Natural killer cell (primary cell): ENCODE results near the gene CACNA2D3. TPM values are rescaled to one million over a fixed set of nuclear protein-coding genes. Genes with fewer than 3 reads are reported as not detected.

Experiments used
- ATAC-seq, 3 donors: fragments of 150-1000 bp in 2 of 3; fragments of 200-7000 bp in 1 of 3; cut with Tn5 transposase; 1 replicate in 1 of 3; 2 replicates in 2 of 3; pipeline ENCODE4 v1.10.0; 2021; ENCODE audit warnings: mild to moderate bottlenecking in 2 of 3, moderate library complexity in 2 of 3
- DNase-seq, 2 donors: peaks; one replicate each; pipeline versions ENCODE4 v3.0.0 to v3.0.0-alpha.2; 2013 to 2021; ENCODE audit warnings: mixed read lengths in 1 of 2
- H3K27ac ChIP-seq: one replicate; pipeline ENCODE4 v1.5.1; 2013; ENCODE audit warnings: mild to moderate bottlenecking, low read length
- H3K27me3 ChIP-seq: one replicate; pipeline ENCODE4 v1.6.1; 2013; ENCODE audit warnings: low read length; ENCODE audit not compliant: control insufficient read depth, insufficient read depth
- H3K36me3 ChIP-seq: one replicate; pipeline ENCODE4 v1.6.1; 2013; ENCODE audit warnings: low read length; ENCODE audit not compliant: control insufficient read depth, insufficient read depth
- H3K4me1 ChIP-seq: one replicate; pipeline ENCODE4 v1.6.1; 2013; ENCODE audit warnings: low read length; ENCODE audit not compliant: control insufficient read depth, insufficient read depth
- H3K4me3 ChIP-seq: one replicate; pipeline ENCODE4 v1.5.1; 2013; ENCODE audit warnings: low read length
- H3K9me3 ChIP-seq: one replicate; pipeline ENCODE4 v1.6.1; 2013; ENCODE audit warnings: low read length; ENCODE audit not compliant: control insufficient read depth, insufficient read depth
- H3K27ac Mint-ChIP-seq, 2 donors: one replicate each; pipeline ENCODE4 v1.8.0; 2022; ENCODE audit warnings: mild to moderate bottlenecking in 2 of 2, mixed read lengths in 2 of 2, moderate library complexity in 1 of 2
- H3K27me3 Mint-ChIP-seq, 2 donors: one replicate each; pipeline ENCODE4 v1.8.0; 2022; ENCODE audit warnings: low read depth in 2 of 2, mixed read lengths in 2 of 2
- H3K36me3 Mint-ChIP-seq: one replicate; pipeline ENCODE4 v1.8.0; 2022; ENCODE audit warnings: mixed read lengths
- H3K4me1 Mint-ChIP-seq, 2 donors: one replicate each; pipeline ENCODE4 v1.8.0; 2022; ENCODE audit warnings: mixed read lengths in 2 of 2
- H3K4me3 Mint-ChIP-seq: one replicate; pipeline ENCODE4 v1.8.0; 2022; ENCODE audit warnings: mild to moderate bottlenecking, moderate library complexity, mixed read lengths
- H3K9me3 Mint-ChIP-seq, 2 donors: one replicate each; pipeline ENCODE4 v1.8.0; 2022; ENCODE audit warnings: mixed read lengths in 2 of 2
- CTCF ChIP-seq: fragments of 200-600 bp; IDR thresholded peaks from one replicate; pipeline ENCODE4 v1.8.0; 2022; ENCODE audit warnings: antibody characterized with exemption
- WGBS: methylation state at CpG from one replicate; pipeline ENCODE4 v1.1.7; 2013; ENCODE audit warnings: missing lambda C conversion rate; ENCODE audit not compliant: insufficient coverage; 5-methylcytosine and 5-hydroxymethylcytosine counted together
- intact Hi-C: fragments of 100-400 bp; cut with micrococcal nuclease; formaldehyde crosslinking; loops from one replicate; pipeline ENCODE4 v1.14.2; 2022
- total RNA-seq, 4 donors: library from RNA; stranded (reverse); fragments of 120-200 nt in 1 of 4; gene quantifications; one replicate each; pipeline versions ENCODE4 v1.2.3 to v1.2.4, GENCODE V29; 2013 to 2022

Gene CACNA2D3
- total RNA-seq, 3 donors from 2014 or later (not counting 1 experiment from before 2014, with no cell fraction given): 0.49 TPM; not detected in 2

GRCh38 chr3:54800478-54800877 is 678.1 kb downstream of the CACNA2D3 start:
- H3K4me3 ChIP-seq: no peak overlapping the region
- no peaks in the 10 kb centered on the region for H3K4me1 ChIP-seq
- no peaks in the 10 kb centered on the region for H3K9me3 ChIP-seq
- no peaks in the 10 kb centered on the region for H3K36me3 ChIP-seq
- intact Hi-C loops: no loop called here
- DNase-seq (no peak), ATAC-seq (no peak)
- H3K27me3 ChIP-seq: no peaks in the 10 kb centered on the region
- H3K4me1 Mint-ChIP-seq: no peaks in the 10 kb centered on the region
- TF ChIP-seq CTCF: no peak
- H3K9me3 Mint-ChIP-seq: peaks cover 4 to 5% of the 10 kb centered on the region in 2 donors
- no peak overlapping the region for H3K4me3 Mint-ChIP-seq
- no peak overlapping the region for H3K27ac Mint-ChIP-seq
- no peaks in the 10 kb centered on the region for H3K27me3 Mint-ChIP-seq
- no peaks in the 10 kb centered on the region for H3K36me3 Mint-ChIP-seq
- H3K27ac ChIP-seq: no peak overlapping the region
- WGBS: 100% methylated on average over 1 of the region's 1 CpG

- no peak overlapping the region for H3K27ac Mint-ChIP-seq
- Histone ChIP-seq H3K4me1 (no peaks in the 10 kb centered on the region), H3K36me3 (no peaks in the 10 kb centered on the region), H3K27ac (no peak overlapping the region), H3K4me3 (no peak overlapping the region), H3K9me3 (no peaks in the 10 kb centered on the region), H3K27me3 (no peaks in the 10 kb centered on the region)
- H3K4me1 Mint-ChIP-seq: no peaks in the 10 kb centered on the region
- DNase-seq (no peak), ATAC-seq (no peak)
- no peaks in the 10 kb centered on the region for H3K27me3 Mint-ChIP-seq
- H3K36me3 Mint-ChIP-seq: no peaks in the 10 kb centered on the region
- no peak for TF ChIP-seq CTCF
- H3K4me3 Mint-ChIP-seq: no peak overlapping the region
- peaks cover 5 to 6% of the 10 kb centered on the region in 2 donors for H3K9me3 Mint-ChIP-seq
- intact Hi-C loops: no loop called here
Observed at GRCh38 chr3:54801977-54802376, 679.6 kb downstream of the CACNA2D3 start.

GRCh38 chr3:54810401-54810800 is 688.0 kb downstream of the CACNA2D3 start:
- H3K36me3 ChIP-seq: no peaks in the 10 kb centered on the region
- no peaks in the 10 kb centered on the region for H3K27me3 ChIP-seq
- TF ChIP-seq CTCF: no peak
- intact Hi-C loops: no loop called here
- H3K9me3 ChIP-seq: no peaks in the 10 kb centered on the region
- peaks cover 7 to 15% of the 10 kb centered on the region in 2 donors for H3K9me3 Mint-ChIP-seq
- no peaks in the 10 kb centered on the region for H3K4me1 Mint-ChIP-seq
- H3K27ac Mint-ChIP-seq: no peak overlapping the region
- H3K4me3 Mint-ChIP-seq: no peak overlapping the region
- WGBS: 68% methylated on average over 2 of the region's 3 CpGs
- DNase-seq: no peak
- no peaks in the 10 kb centered on the region for H3K4me1 ChIP-seq
- ATAC-seq: no peak
- H3K27ac ChIP-seq: no peak overlapping the region
- H3K36me3 Mint-ChIP-seq: no peaks in the 10 kb centered on the region
- H3K27me3 Mint-ChIP-seq: no peaks in the 10 kb centered on the region
- no peak overlapping the region for H3K4me3 ChIP-seq

- 86% methylated on average over 3 of the region's 3 CpGs for WGBS
- intact Hi-C loops: no loop called here
Observed at GRCh38 chr3:54814224-54814623, 691.9 kb downstream of the CACNA2D3 start.

More at GRCh38 chr3:54814224-54814623, 691.9 kb downstream of the CACNA2D3 start:
- Mint-ChIP-seq H3K27ac (no peak overlapping the region), H3K4me3 (no peak overlapping the region), H3K27me3 (no peaks in the 10 kb centered on the region), H3K4me1 (no peaks in the 10 kb centered on the region), H3K36me3 (no peaks in the 10 kb centered on the region), H3K9me3 (peaks cover 4 to 11% of the 10 kb centered on the region in 2 donors)
- H3K36me3 ChIP-seq: no peaks in the 10 kb centered on the region
- ATAC-seq: no peak
- no peaks in the 10 kb centered on the region for H3K9me3 ChIP-seq
- H3K27me3 ChIP-seq: no peaks in the 10 kb centered on the region
- no peak for TF ChIP-seq CTCF
- H3K4me1 ChIP-seq: no peaks in the 10 kb centered on the region
- no peak overlapping the region for H3K4me3 ChIP-seq
- H3K27ac ChIP-seq: no peak overlapping the region
- DNase-seq: no peak
